ENCODE results near the gene TMBIM4. TPM values are rescaled to one million over a fixed set of nuclear protein-coding genes. Genes with fewer than 3 reads are reported as not detected.

The TMBIM4 gene
- total RNA-seq, 2 experiments from 2014 or later, result 19.2 to 57.0 TPM

DNA sequence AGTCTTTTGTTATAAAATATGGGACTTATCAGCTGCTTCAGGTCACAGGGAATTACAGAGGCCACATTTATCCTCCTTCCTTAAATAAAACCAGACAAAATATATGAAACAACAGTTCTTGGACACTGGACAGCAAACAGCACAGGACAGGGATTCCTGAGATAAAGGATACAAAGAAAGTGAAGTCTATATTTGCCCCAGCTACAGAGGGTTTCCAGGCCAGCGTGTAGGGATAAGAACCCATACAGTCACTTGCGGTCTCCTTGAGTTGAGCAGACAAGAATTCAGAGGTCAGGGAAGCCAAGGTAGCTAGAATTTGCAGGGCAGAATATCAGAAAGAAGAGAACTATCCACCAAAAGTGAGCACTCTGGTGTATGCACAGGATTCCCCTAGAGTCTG is 30.5 kb downstream of the TMBIM4 start:
- no peak overlapping the region for H3K4me3 ChIP-seq (ENCODE audit: low read depth, low read length, poor library complexity, severe bottlenecking)
- TF ChIP-seq EZH2phosphoT487 (IDR thresholded peaks at IDR 0.05; ENCODE audit: borderline replicate concordance, low read depth, low read length) (no peak), CTCF (conservative IDR thresholded peaks at IDR 0.05; ENCODE audit: low read length) (no peak)
- ChIA-PET POLR2A (interaction anchor here (1.7 kb wide), 1 partner anchor 12 kb away, joined by 4 read pairs; no protein-coding TSS in a partner anchor), CTCF (ENCODE audit: unreplicated experiment) (no interaction called here)
- no TSS peak for BruUV-seq (replicated peaks)
- no peak overlapping the region for H3K27ac ChIP-seq (ENCODE audit: low read depth, low read length, poor library complexity, severe bottlenecking)
- peaks cover 37% of the 10 kb centered on the region for H3K9me3 ChIP-seq (ENCODE audit: low read length)
- DNase-seq (ENCODE audit: low spot score), result no peak
- H3K79me2 ChIP-seq (ENCODE audit: insufficient read depth, low read depth, low read length), result no peaks in the 10 kb centered on the region
- H3K36me3 ChIP-seq (ENCODE audit: insufficient read depth, low read length), result peaks cover 84% of the 10 kb centered on the region
- H4K20me1 ChIP-seq (ENCODE audit: insufficient read depth, low read length), result no peaks in the 10 kb centered on the region
- H3K4me2 ChIP-seq (ENCODE audit: low read length), result no peak overlapping the region
- intact Hi-C loops (cut with micrococcal nuclease; ENCODE audit: unreplicated experiment), result no loop called here
- no peaks in the 10 kb centered on the region for H3K9me2 ChIP-seq (ENCODE audit: insufficient read depth, low read length)
- H2AFZ ChIP-seq (ENCODE audit: low read length), result no peak overlapping the region
- no peaks in the 10 kb centered on the region for H3K4me1 ChIP-seq (ENCODE audit: insufficient read depth, low read length, poor library complexity, severe bottlenecking)

DNA sequence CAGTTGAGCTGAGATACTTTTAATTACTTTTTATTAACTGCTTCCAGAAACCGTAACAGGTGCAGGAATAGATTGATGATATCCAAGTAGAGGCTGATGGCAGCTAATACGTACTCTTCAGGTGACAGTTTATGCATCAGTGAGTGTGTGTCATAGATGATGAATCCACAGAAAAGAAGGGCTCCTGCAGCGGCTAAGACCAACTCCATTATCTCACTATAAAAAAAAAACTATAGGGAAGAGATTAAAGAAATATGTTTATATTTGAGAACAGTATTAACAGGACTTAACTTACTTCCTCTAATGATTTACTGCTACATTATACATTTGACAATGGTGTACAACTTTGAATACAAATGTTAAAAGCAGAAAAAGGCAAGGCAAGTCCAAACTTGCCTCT is 31.9 kb downstream of the TMBIM4 start:
- BruUV-seq (replicated peaks), result no TSS peak
- CTCF ChIA-PET (ENCODE audit: unreplicated experiment), result interaction anchor here (0.6 kb wide), 1 partner anchor 20 kb away, joined by 3 read pairs; no protein-coding TSS in a partner anchor
- no peak for TF ChIP-seq CTCF (conservative IDR thresholded peaks at IDR 0.05; ENCODE audit: low read length)
- TF ChIP-seq EZH2phosphoT487 (IDR thresholded peaks at IDR 0.05; ENCODE audit: borderline replicate concordance, low read depth, low read length), result no peak
- Histone ChIP-seq H2AFZ (ENCODE audit: low read length) (no peak overlapping the region), H3K9me3 (ENCODE audit: low read length) (peaks cover 37% of the 10 kb centered on the region), H3K4me2 (ENCODE audit: low read length) (no peak overlapping the region), H3K4me1 (ENCODE audit: insufficient read depth, low read length, poor library complexity, severe bottlenecking) (peaks cover under 1% of the 10 kb centered on the region), H3K4me3 (ENCODE audit: low read depth, low read length, poor library complexity, severe bottlenecking) (no peak overlapping the region), H3K27ac (ENCODE audit: low read depth, low read length, poor library complexity, severe bottlenecking) (no peak overlapping the region), H4K20me1 (ENCODE audit: insufficient read depth, low read length) (no peaks in the 10 kb centered on the region), H3K9me2 (ENCODE audit: insufficient read depth, low read length) (no peaks in the 10 kb centered on the region), H3K36me3 (ENCODE audit: insufficient read depth, low read length) (peaks cover 70% of the 10 kb centered on the region), H3K79me2 (ENCODE audit: insufficient read depth, low read depth, low read length) (no peaks in the 10 kb centered on the region)
- intact Hi-C loops (cut with micrococcal nuclease; ENCODE audit: unreplicated experiment), result no loop called here
- DNase-seq (ENCODE audit: low spot score), result no peak
- POLR2A ChIA-PET, result interaction anchor here (0.8 to 1.3 kb wide), 3 partner anchors 10 to 32 kb away, joined by 3 to 5 read pairs (median 4); partner anchors contain the start of gene TMBIM4

DNA sequence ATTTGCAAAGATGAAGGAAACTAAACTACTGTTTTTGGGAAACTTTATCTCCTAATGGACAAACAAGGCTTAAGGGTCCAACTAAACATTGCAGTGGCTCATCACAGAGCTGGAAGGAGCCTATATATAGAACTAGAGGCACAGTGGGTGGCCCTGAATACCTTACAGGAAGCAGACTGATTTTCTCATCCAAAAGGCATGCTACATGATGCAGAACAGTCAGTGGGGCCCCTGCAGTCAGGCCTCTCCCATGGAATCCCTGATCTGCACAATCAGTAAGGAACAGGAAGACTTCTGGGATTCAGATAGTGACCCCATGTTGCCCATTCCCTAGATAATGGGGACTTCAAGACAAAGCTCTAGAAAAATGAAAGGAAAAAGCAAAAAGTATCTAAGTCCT is 37.4 kb downstream of the TMBIM4 start:
- H3K79me2 ChIP-seq (ENCODE audit: insufficient read depth, low read depth, low read length), result peaks cover 48% of the 10 kb centered on the region
- H3K9me2 ChIP-seq (ENCODE audit: insufficient read depth, low read length), result no peaks in the 10 kb centered on the region
- no TSS peak for BruUV-seq (replicated peaks)
- H3K36me3 ChIP-seq (ENCODE audit: insufficient read depth, low read length), result peaks cover 28% of the 10 kb centered on the region
- no peak overlapping the region for H3K27ac ChIP-seq (ENCODE audit: low read depth, low read length, poor library complexity, severe bottlenecking)
- ChIA-PET CTCF (ENCODE audit: unreplicated experiment) (no interaction called here), POLR2A (interaction anchor here (0.8 kb wide), 1 partner anchor 172 kb away, joined by 3 read pairs; no protein-coding TSS in a partner anchor)
- no peak for DNase-seq (ENCODE audit: low spot score)
- H3K9me3 ChIP-seq (ENCODE audit: low read length), result peaks cover 5% of the 10 kb centered on the region; the same call in 1 of the 2 replicates
- no peak overlapping the region for H2AFZ ChIP-seq (ENCODE audit: low read length)
- H3K4me2 ChIP-seq (ENCODE audit: low read length), result peak overlapping the region; percentile 82
- peaks cover 7% of the 10 kb centered on the region; the same call in 1 of the 2 replicates for H4K20me1 ChIP-seq (ENCODE audit: insufficient read depth, low read length)
- peaks cover 29% of the 10 kb centered on the region for H3K4me1 ChIP-seq (ENCODE audit: insufficient read depth, low read length, poor library complexity, severe bottlenecking)
- intact Hi-C loops (cut with micrococcal nuclease; ENCODE audit: unreplicated experiment), result loop anchor here (5.0 kb wide), 3 partner anchors 105 to 1135 kb away; partner anchors contain the start of genes CAND1 and HELB
- TF ChIP-seq CTCF (conservative IDR thresholded peaks at IDR 0.05; ENCODE audit: low read length) (no peak), EZH2phosphoT487 (IDR thresholded peaks at IDR 0.05; ENCODE audit: borderline replicate concordance, low read depth, low read length) (no peak)
- peak overlapping the region; percentile 98 for H3K4me3 ChIP-seq (ENCODE audit: low read depth, low read length, poor library complexity, severe bottlenecking)
